ENCODE data around the gene ZNF324B.
"Not testable (repeated sequence)": the region's sequence is repeated elsewhere in the genome, so short reads cannot be mapped to it uniquely, and the experiment has no call there.

ZNF324B gene

DNA sequence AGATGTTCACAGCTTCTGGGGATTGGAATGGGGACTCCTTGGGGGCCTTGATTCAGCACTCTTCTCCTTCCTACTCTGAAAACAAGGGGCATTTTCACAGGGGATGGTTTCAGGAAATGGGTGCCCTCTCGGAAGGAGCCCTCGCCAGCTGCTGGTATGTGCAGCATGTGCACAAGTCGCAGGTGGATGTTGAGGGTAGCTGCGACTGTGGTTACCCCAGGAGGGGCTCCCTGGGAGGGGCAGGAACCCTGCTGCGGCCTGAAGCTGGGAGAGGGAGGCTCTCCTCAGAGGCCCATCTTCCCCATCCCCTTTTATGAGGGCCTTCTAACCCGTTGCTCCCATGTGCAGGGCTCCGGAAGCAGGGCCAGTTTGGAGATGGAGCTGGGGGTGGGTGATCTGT lies 30.9 kb downstream of the ZNF324B start:
- DNase-seq = no peak

DNA sequence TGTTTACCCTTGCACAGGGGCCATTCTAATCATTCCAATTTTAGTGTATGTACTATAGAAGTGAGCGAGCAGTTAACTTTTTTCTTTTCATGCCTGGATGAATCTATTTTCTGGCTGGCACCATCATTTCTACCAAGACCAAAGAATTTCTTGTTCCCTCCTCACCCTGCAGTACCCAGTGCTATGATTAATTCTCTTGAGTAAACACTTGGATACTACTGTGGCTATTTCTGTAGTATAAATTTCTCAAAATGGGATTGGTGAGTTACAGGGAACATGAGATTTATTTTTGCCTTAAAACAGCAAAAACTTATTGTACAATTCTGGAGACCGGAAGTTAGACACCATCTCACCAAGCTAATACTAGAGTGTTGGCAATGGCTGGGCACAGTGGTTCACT lies 32.4 kb downstream of the ZNF324B start:
- no peak for DNase-seq

DNA sequence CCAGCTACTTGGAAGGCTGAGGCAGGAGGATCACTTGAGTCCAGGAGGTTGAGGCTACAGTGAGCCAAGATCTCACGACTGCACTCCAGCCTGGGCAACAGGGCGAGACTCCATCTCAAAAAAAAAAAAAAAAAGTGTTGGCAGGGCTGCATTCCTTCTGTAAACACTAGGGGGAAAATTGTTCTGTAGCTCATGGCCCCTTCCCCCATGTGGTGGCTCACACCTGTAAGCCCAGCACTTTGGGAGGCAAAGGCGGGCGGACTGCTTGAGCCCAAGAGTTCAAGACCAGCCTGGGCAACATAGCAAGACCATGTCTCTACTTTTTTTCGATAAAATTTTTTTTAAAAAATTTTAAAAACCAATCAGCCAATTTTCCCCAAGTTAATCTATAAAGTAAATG lies 32.9 kb downstream of the ZNF324B start:
- not testable (repeated sequence) for DNase-seq

- DNase-seq = no peak
These were observed 40.0 kb downstream of the ZNF324B start for GRCh38 chr19:58491393-58491792.

DNA sequence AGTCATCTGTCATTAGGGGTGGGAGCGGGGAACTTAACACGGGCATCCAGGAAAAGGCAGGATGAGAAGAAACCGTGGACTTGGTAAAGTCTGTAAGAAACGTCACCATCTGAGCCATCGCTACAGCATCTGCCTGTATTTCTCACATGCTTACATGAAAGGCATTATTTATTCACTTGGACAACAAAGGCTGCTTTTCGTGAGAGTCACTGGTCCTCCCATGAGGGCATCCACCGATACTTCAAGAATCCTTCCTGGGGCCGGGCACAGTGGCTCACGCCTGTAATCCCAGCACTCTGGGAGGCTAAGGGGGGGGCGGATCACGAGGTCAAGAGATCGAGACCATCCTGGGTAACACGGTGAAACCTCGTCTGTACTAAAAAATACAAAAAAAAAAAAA lies 40.8 kb downstream of the ZNF324B start:
- no peak for DNase-seq

GRCh38 chr19:58497634-58498170 lies 46.3 kb downstream of the ZNF324B start:
- no peak for DNase-seq

- no peak for DNase-seq
These were observed 47.0 kb downstream of the ZNF324B start for GRCh38 chr19:58498316-58499020.

GRCh38 chr19:58499021-58499927 lies 47.9 kb downstream of the ZNF324B start:
- DNase-seq = peak; percentile 99

DNA sequence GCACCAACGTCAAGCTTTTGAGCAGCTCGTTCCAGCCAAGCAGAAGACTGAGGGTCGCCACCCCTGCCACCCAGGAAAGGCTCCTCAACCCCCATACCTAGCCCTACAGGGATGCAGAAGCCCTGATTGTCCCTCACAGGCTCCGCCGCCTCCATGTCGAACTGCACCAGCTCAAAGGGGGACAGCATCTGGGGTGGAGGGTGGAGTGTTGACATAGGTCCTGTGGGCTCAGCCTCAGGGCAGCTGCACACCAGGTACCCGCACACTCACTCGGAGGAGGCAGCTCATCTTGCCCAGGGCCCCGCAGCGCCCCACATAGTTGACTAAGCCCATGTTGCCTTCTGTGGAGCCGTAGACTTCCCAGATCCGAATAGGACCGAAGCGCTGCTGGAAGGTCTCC lies 48.8 kb downstream of the ZNF324B start:
- DNase-seq = no peak
